NCI-H2171 treated with DMSO at 0.1 percent for 48 hours (cell line): ENCODE results near the gene TAS2R43.
"Not testable (repeated sequence)": the region's sequence is repeated elsewhere in the genome, so short reads cannot be mapped to it uniquely, and the experiment has no call there.

Experiments
- DNase-seq: peaks from one replicate; lab custom pipeline; 2025; lab: John Stamatoyannopoulos, UW

Gene TAS2R43

DNA sequence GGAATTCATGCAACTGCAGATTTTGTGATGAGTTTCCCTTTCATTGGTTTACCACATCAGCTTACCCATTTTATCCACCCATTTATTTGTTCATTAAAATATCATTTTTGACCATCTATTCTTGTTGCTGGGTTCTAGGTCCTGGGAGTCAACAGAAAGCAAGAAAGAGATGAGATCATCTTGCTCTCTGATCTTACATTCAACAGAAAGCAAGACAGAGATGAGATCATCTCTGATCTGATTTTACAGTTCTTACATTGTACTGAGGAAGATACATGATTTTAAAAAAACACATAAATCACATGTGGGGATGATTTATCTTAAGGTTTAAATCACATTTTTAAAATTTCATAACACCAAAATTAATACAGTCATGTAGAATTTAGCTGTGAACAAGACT is 32.3 kb downstream of the TAS2R43 start:
- no peak for DNase-seq

- DNase-seq = no peak
Measured at GRCh38 chr12:11059041-11059440, 33.1 kb downstream of the TAS2R43 start.

DNA sequence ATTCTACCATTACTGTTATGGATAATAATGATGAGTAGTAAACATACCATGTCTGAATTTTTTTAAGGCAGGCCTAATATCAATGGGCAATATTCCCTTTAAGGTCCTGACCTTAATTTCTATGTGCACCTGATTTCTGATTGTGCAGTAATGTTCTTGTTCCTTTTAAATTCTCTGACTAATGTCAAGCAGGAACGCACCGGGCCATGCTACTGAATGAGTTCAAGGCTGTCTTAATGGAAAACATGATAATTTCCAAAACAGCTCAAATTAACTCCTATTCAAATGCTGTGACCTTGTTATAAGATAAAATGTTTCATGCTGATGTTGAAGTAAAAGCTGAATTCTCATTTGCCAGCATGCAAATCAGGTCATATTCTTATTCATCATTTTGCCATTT is 36.8 kb downstream of the TAS2R43 start:
- DNase-seq = no peak

DNA sequence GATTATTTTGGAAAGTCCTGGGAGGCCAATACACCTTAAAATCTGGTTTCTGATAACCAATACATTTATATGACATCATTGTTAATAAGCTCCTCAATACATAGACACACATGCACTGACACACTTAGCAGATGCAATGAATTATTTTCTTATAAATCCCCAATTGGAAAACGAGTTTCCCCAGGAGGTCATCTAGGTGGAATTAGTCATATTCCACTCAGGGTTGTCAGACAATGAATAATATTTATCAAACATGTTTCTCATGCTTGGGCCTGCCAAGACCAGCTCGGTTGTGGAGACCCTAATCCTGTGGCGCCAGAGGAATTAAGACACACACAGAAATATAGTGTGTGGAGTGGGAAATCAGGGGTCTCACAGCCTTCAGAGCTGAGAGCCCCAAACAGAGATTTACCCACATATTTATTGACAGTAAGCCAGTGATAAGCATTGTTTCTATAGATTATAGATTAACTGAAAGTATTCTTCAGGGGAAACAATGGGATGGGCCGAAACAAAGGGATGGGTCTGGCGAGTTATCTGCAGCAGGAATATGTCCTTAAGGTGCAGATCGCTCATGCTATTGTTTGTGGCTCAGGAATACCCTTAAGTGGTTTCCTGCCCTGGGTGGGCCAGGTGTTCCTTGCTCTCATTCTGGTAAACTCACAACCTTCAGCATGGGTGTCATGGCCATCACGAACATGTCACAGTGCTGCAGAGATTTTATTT is 42.1 kb downstream of the TAS2R43 start:
- not testable (repeated sequence) for DNase-seq

DNA sequence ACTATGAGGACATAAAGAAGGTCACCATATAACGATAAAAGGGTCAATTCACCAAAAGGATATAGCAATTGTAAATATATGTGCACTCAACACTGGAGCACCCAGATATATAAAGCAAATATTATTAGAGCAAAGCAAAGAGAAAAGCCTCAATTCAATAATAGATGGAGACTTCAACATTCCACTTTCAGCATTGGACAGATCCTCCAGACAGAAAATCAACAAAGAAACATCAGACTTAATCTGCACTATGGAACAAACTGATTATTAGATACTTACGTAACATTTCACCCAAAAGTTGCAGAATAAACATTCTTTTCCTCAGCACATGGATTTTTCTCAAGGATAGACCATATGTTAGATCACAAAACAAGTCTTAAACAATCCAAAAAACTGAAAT is 50.7 kb downstream of the TAS2R43 start:
- not testable (repeated sequence) for DNase-seq
